ENCODE data around the gene PARP3.

GRCh38 chr3:51908026-51908425 is 34.1 kb upstream of the PARP3 start:
- TF ChIP-seq POLR2A (IDR thresholded peaks at IDR 0.05; ENCODE audit: borderline replicate concordance, extremely low read depth, insufficient read depth, insufficient read length) (no peak), CTCF (IDR thresholded peaks at IDR 0.05 in 2 of 3, conservative IDR thresholded peaks at IDR 0.05 in 1 of 3; ENCODE audit: borderline replicate concordance in 1 of 3, insufficient read depth in 1 of 3, low read depth in 2 of 3, low read length in 2 of 3) (no peak), CBX3 (IDR thresholded peaks at IDR 0.05; ENCODE audit: low read depth) (no peak), EZH2 (IDR thresholded peaks at IDR 0.05) (no peak), TCF7L2 (IDR thresholded peaks at IDR 0.05; ENCODE audit: borderline replicate concordance, extremely low read depth, insufficient read depth, insufficient read length) (no peak), ATF3 (IDR thresholded peaks at IDR 0.05) (no peak), EZH2phosphoT487 (IDR thresholded peaks at IDR 0.05; ENCODE audit: borderline replicate concordance) (no peak), REST (IDR thresholded peaks at IDR 0.05; ENCODE audit: low read depth) (no peak), RAD21 (IDR thresholded peaks at IDR 0.05; ENCODE audit: low read depth) (no peak), ZNF274 (IDR thresholded peaks at IDR 0.05; ENCODE audit: low read depth, low read length) (no peak), SIN3A (IDR thresholded peaks at IDR 0.05; ENCODE audit: low read depth) (no peak), MAX (IDR thresholded peaks at IDR 0.05) (no peak)
